Left ventricle myocardium inferior (tissue), 1 donor: ENCODE data around the gene OR2T8. TPM values are rescaled to one million over a fixed set of nuclear protein-coding genes. Genes with fewer than 3 reads are reported as not detected.

Experiments
- DNase-seq: peaks from one replicate; pipeline ENCODE4 v3.0.0-alpha.2; 2020
- H3K27ac ChIP-seq: fragments of 200-600 bp; replicated peaks from 2 replicates; pipeline ENCODE4 v1.8.0; 2021
- H3K27me3 ChIP-seq: fragments of 200-600 bp; 2 replicates; pipeline ENCODE4 v1.8.0; 2021; ENCODE audit warnings: low read depth
- H3K36me3 ChIP-seq: fragments of 200-600 bp; 2 replicates; pipeline ENCODE4 v1.8.0; 2021
- H3K4me1 ChIP-seq: fragments of 200-600 bp; 2 replicates; pipeline ENCODE4 v1.8.0; 2021
- H3K4me3 ChIP-seq: fragments of 200-600 bp; 2 replicates; pipeline ENCODE4 v1.8.0; 2021; ENCODE audit warnings: mild to moderate bottlenecking, moderate library complexity
- H3K9me3 ChIP-seq: fragments of 200-600 bp; replicated peaks from 2 replicates; pipeline ENCODE4 v1.8.0; 2021
- intact Hi-C: fragments of 100-400 bp; cut with micrococcal nuclease; formaldehyde crosslinking; loops from one replicate; pipeline ENCODE4 v1.11.0; 2022
- long read RNA-seq: library from polyadenylated mRNA; unstranded; transcript quantifications from one replicate; pipeline ENCODE4 v2.0.0, GENCODE V29; 2021
- total RNA-seq: library from RNA; stranded (reverse); fragmentation: NEBNext Ultra II Directional; extraction: Animal tissue kit (Norgen Biotek cat#: 25700); gene quantifications from one replicate; pipeline ENCODE4 v1.2.1, GENCODE V29; 2021
- TF ChIP-seq, protein P1 (sequence below): fragments of 200-600 bp; IDR thresholded peaks from 2 replicates; pipeline ENCODE4 v1.8.0; 2021; ENCODE audit warnings: antibody characterized with exemption, mild to moderate bottlenecking, borderline replicate concordance
- donor health status: DM: no; HTN: yes; CAD: no; lungs with severe emphysema.

OR2T8 gene, protein sequence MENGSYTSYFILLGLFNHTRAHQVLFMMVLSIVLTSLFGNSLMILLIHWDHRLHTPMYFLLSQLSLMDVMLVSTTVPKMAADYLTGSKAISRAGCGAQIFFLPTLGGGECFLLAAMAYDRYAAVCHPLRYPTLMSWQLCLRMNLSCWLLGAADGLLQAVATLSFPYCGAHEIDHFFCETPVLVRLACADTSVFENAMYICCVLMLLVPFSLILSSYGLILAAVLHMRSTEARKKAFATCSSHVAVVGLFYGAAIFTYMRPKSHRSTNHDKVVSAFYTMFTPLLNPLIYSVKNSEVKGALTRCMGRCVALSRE
- not detected for total RNA-seq
- long read RNA-seq, result 0 reads

DNA sequence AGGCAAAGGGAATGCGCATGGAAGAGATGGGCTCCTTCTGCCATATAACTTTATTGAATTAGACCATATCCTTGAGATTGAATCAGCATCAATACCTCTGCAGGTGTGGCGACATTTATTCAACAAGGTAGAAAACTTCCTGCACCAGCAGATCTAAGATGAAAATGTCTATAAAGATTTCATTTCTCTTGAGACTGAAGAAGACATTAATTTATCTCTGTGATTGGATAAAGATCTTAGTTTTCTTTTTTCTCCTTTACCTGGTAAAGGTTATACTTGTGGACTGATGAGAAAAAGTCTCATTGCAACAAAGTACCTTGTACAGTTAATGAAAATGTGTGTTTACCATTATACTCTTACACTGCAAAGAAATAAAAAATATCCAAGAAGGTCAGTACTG lies at the start of gene OR2T8:
OR2T8 (plus strand) TSS at position 301 of the 400 bp plus-strand sequence. CDS start 766 bp downstream, outside the sequence.
- intact Hi-C loops, result no loop called here
- TF ChIP-seq, protein P1, sequence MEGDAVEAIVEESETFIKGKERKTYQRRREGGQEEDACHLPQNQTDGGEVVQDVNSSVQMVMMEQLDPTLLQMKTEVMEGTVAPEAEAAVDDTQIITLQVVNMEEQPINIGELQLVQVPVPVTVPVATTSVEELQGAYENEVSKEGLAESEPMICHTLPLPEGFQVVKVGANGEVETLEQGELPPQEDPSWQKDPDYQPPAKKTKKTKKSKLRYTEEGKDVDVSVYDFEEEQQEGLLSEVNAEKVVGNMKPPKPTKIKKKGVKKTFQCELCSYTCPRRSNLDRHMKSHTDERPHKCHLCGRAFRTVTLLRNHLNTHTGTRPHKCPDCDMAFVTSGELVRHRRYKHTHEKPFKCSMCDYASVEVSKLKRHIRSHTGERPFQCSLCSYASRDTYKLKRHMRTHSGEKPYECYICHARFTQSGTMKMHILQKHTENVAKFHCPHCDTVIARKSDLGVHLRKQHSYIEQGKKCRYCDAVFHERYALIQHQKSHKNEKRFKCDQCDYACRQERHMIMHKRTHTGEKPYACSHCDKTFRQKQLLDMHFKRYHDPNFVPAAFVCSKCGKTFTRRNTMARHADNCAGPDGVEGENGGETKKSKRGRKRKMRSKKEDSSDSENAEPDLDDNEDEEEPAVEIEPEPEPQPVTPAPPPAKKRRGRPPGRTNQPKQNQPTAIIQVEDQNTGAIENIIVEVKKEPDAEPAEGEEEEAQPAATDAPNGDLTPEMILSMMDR, result no peak

DNA sequence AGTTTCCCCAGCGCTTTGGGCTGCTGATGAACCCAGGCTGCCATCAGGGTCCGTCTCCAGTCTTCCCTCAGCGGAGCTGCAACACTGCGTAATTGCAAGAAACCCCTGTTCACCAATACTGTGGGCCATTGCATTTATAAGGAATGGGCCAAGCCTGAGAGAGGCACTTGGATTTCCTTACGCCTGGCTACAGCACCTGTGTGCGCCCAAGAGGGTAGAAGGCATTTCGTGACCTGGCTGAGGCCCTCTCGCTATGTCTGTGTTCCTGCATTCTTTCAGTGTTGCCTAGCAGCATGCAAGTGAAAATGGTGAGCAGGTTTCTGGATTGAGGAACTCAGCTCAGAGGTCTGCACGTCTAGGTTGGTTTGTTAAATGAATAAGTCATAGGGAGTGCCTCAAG lies 36.7 kb upstream of the OR2T8 start:
- H3K9me3 ChIP-seq, result no peaks in the 10 kb centered on the region
- intact Hi-C loops, result no loop called here
- DNase-seq, result no peak
- no peaks in the 10 kb centered on the region for H3K4me1 ChIP-seq
- no peak overlapping the region for H3K27ac ChIP-seq
- H3K4me3 ChIP-seq, result no peak overlapping the region
- H3K36me3 ChIP-seq, result no peaks in the 10 kb centered on the region
- no peaks in the 10 kb centered on the region for H3K27me3 ChIP-seq
- TF ChIP-seq, protein P1, result no peak

More for the DNA sequence above, at the start of gene OR2T8:
- H3K9me3 ChIP-seq, result no peaks in the 10 kb centered on the region
- no peak within 1 kb of the TSS for H3K4me3 ChIP-seq
- DNase-seq, result no peak
- peaks cover 3% of the 10 kb centered on the region for H3K27me3 ChIP-seq
- no peaks in the 10 kb centered on the region for H3K4me1 ChIP-seq
- H3K27ac ChIP-seq, result no peak within 1 kb of the TSS
- H3K36me3 ChIP-seq, result no peaks in the 10 kb centered on the region

DNA sequence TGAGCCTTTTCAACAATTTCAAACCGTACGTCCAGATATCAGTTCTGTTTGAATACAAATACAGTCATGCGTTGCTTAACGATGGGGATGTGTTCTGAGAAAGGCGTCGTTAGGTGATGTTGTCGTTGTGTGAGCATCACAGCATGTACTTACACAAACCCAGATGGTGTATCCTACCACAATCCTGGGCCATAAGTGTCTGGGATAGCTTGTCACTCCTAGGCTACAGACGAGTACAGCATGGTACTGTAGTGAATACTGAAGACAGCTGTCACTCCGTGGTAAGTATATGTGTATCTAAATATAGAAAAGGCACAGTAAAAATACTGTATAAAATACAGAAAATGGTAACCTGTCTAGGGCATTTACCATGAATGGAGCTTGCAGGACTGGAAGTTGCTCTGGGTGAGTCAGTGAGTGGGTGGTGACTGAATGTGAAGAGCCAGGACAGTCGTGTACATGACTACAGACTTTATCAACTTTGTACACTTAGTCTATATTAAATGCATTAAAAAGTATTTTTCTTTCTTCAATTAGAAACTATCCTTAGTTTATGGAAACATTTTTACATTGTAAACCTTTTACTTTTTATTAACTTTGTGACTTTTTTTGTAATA lies 35.1 kb upstream of the OR2T8 start:
- Histone ChIP-seq H3K36me3 (no peaks in the 10 kb centered on the region), H3K4me1 (no peaks in the 10 kb centered on the region), H3K4me3 (no peak overlapping the region), H3K27ac (no peak overlapping the region), H3K27me3 (no peaks in the 10 kb centered on the region), H3K9me3 (no peaks in the 10 kb centered on the region)
- no peak for DNase-seq
- intact Hi-C loops, result no loop called here
- TF ChIP-seq, protein P1, result no peak

DNA sequence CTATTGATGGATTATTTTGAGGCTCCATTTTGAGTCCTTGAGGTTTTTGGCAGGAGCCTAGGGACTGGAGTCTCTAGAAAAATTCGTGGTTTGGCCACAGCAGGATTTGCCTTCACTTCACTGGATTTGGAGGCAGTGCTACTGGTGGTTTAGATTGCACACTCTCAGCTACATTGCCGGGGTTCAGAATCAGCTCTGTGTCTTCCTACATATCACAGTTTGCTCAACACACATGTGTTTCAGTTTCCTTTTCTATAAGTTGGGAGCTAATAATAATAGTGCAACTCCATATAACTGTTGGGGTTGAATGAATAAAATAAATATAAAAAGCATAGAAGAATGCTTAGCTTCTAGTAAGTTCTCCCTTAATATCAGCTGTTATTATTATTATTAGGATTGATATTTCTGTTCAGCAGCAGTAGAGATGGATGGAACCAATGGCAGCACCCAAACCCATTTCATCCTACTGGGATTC lies 24.9 kb upstream of the OR2T8 start, which contains the start of gene OR2W3:
OR2W3 (plus strand) TSS at position 425 of the 475 bp plus-strand sequence; CDS start at position 425, 0 bp downstream.
- Histone ChIP-seq H3K9me3 (peaks cover 6% of the 10 kb centered on the region), H3K27me3 (no peaks in the 10 kb centered on the region), H3K4me3 (no peak within 1 kb of the TSS), H3K27ac (no peak within 1 kb of the TSS), H3K4me1 (no peaks in the 10 kb centered on the region), H3K36me3 (no peaks in the 10 kb centered on the region)
- TF ChIP-seq, protein P1, result no peak
- intact Hi-C loops, result no loop called here
- DNase-seq, result no peak

DNA sequence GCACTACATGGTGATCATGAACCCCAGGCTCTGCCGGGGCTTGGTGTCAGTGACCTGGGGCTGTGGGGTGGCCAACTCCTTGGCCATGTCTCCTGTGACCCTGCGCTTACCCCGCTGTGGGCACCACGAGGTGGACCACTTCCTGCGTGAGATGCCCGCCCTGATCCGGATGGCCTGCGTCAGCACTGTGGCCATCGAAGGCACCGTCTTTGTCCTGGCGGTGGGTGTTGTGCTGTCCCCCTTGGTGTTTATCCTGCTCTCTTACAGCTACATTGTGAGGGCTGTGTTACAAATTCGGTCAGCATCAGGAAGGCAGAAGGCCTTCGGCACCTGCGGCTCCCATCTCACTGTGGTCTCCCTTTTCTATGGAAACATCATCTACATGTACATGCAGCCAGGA lies 24.1 kb upstream of the OR2T8 start:
- TF ChIP-seq, protein P1, result no peak
- no peak overlapping the region for H3K4me3 ChIP-seq
- DNase-seq, result no peak
- no peaks in the 10 kb centered on the region for H3K36me3 ChIP-seq
- H3K27ac ChIP-seq, result no peak overlapping the region
- H3K27me3 ChIP-seq, result no peaks in the 10 kb centered on the region
- intact Hi-C loops, result no loop called here
- no peaks in the 10 kb centered on the region for H3K4me1 ChIP-seq
- peaks cover 6% of the 10 kb centered on the region for H3K9me3 ChIP-seq
